Measurements from ENCODE around the gene TNMD. TPM values are rescaled to one million over a fixed set of nuclear protein-coding genes. Genes with fewer than 3 reads are reported as not detected.

The TNMD gene
- polyA plus RNA-seq, 1 donor (not counting 4 experiments of a cell fraction or from before 2014, with no cell fraction given): not detected

DNA sequence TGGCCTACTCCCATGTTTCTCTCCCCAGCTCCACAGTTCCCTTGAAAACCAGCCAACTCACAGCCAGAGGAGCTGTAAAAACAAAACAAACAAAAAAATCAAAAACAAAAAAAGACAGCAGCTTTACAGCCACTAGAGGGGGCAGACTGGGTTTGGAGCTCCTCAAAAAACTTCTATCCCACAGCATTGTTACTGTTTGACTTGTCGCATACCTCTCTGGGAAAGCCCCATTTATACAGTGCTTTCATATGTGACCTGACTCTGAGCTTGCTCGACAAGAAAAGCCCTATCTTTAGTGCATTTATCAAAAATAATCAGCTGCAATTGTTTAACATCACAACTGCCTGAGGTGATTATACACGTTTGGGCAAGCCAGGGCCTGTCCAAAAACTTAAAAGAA lies 30.3 kb downstream of the TNMD start:
- Histone ChIP-seq H4K20me1 (ENCODE audit: control insufficient read depth, extremely low read depth, insufficient read depth, low read length) (no peaks in the 10 kb centered on the region), H3K4me1 (ENCODE audit: control insufficient read depth, extremely low read depth, insufficient read depth, low read length) (no peaks in the 10 kb centered on the region), H2AFZ (ENCODE audit: control insufficient read depth, low read length) (no peak overlapping the region), H3K79me2 (ENCODE audit: control insufficient read depth, insufficient read depth, low read length) (no peaks in the 10 kb centered on the region), H3K9me3 (ENCODE audit: control insufficient read depth, low read depth, low read length) (no peaks in the 10 kb centered on the region), H3K36me3 (ENCODE audit: control insufficient read depth in 2 of 2, extremely low read depth in 1 of 2, insufficient read depth in 2 of 2, low read length in 2 of 2) (no peaks in the 10 kb centered on the region), H3K9me1 (ENCODE audit: control insufficient read depth, extremely low read depth, insufficient read depth, low read length) (no peaks in the 10 kb centered on the region), H3K27ac (ENCODE audit: control insufficient read depth, insufficient read depth, low read length) (no peak overlapping the region), H3K27me3 (ENCODE audit: control insufficient read depth, extremely low read depth, insufficient read depth, low read length) (no peaks in the 10 kb centered on the region), H3K4me3 (ENCODE audit: control insufficient read depth in 2 of 3, extremely low read depth in 1 of 3, insufficient read depth in 2 of 3, low read depth in 1 of 3, low read length in 3 of 3) (no peak overlapping the region), H3K4me2 (ENCODE audit: control insufficient read depth, extremely low read depth, insufficient read depth, low read depth, low read length) (no peak overlapping the region), H3K9ac (ENCODE audit: control insufficient read depth, extremely low read depth, insufficient read depth, low read length) (no peak overlapping the region)
- TF ChIP-seq CTCF (optimal IDR thresholded peaks at IDR 0.05 in 1 of 3, IDR thresholded peaks at IDR 0.05 in 1 of 3, conservative IDR thresholded peaks at IDR 0.05 in 1 of 3; ENCODE audit: extremely low read depth in 1 of 3, insufficient read depth in 2 of 3, low read length in 3 of 3) (peak; percentile 13 to 52 (median 42)), EZH2 (IDR thresholded peaks at IDR 0.05; ENCODE audit: low read length) (no peak)
- FAIRE-seq (no peak), DNase-seq (ENCODE audit: low read depth, low spot score) (no peak)
- dilution Hi-C loops (cut with MboI; ENCODE audit: extremely low pct_ligation_motif_present, low sequenced_read_pairs): no loop called here

GRCh38 chrX:100623001-100623400 lies 38.3 kb downstream of the TNMD start:
- Histone ChIP-seq H3K9me3 (ENCODE audit: control insufficient read depth, low read depth, low read length) (no peaks in the 10 kb centered on the region), H3K27ac (ENCODE audit: control insufficient read depth, insufficient read depth, low read length) (no peak overlapping the region), H2AFZ (ENCODE audit: control insufficient read depth, low read length) (no peak overlapping the region), H3K79me2 (ENCODE audit: control insufficient read depth, insufficient read depth, low read length) (no peaks in the 10 kb centered on the region), H3K27me3 (ENCODE audit: control insufficient read depth, extremely low read depth, insufficient read depth, low read length) (no peaks in the 10 kb centered on the region), H4K20me1 (ENCODE audit: control insufficient read depth, extremely low read depth, insufficient read depth, low read length) (no peaks in the 10 kb centered on the region), H3K36me3 (ENCODE audit: control insufficient read depth in 2 of 2, extremely low read depth in 1 of 2, insufficient read depth in 2 of 2, low read length in 2 of 2) (no peaks in the 10 kb centered on the region), H3K4me2 (ENCODE audit: control insufficient read depth, extremely low read depth, insufficient read depth, low read depth, low read length) (no peak overlapping the region), H3K4me3 (ENCODE audit: control insufficient read depth in 2 of 3, extremely low read depth in 1 of 3, insufficient read depth in 2 of 3, low read depth in 1 of 3, low read length in 3 of 3) (no peak overlapping the region), H3K9ac (ENCODE audit: control insufficient read depth, extremely low read depth, insufficient read depth, low read length) (no peak overlapping the region), H3K9me1 (ENCODE audit: control insufficient read depth, extremely low read depth, insufficient read depth, low read length) (no peaks in the 10 kb centered on the region), H3K4me1 (ENCODE audit: control insufficient read depth, extremely low read depth, insufficient read depth, low read length) (no peaks in the 10 kb centered on the region)
- dilution Hi-C loops (cut with MboI; ENCODE audit: extremely low pct_ligation_motif_present, low sequenced_read_pairs): no loop called here
- TF ChIP-seq CTCF (optimal IDR thresholded peaks at IDR 0.05 in 1 of 3, IDR thresholded peaks at IDR 0.05 in 1 of 3, conservative IDR thresholded peaks at IDR 0.05 in 1 of 3; ENCODE audit: extremely low read depth in 1 of 3, insufficient read depth in 2 of 3, low read length in 3 of 3) (no peak), EZH2 (IDR thresholded peaks at IDR 0.05; ENCODE audit: low read length) (no peak)
- FAIRE-seq: no peak
- no peak for DNase-seq (ENCODE audit: low read depth, low spot score)
